Suppressor macrophage treated with lipopolysaccharide for 1 hour (primary cell): ENCODE measurements around the gene ATG5.
"Not testable (repeated sequence)": the region's sequence is repeated elsewhere in the genome, so short reads cannot be mapped to it uniquely, and the experiment has no call there.

ENCODE experiments used
- DNase-seq, 3 donors: peaks; one replicate each; pipeline ENCODE4 v3.0.0-alpha.2; 2020 to 2022

The ATG5 gene

DNA sequence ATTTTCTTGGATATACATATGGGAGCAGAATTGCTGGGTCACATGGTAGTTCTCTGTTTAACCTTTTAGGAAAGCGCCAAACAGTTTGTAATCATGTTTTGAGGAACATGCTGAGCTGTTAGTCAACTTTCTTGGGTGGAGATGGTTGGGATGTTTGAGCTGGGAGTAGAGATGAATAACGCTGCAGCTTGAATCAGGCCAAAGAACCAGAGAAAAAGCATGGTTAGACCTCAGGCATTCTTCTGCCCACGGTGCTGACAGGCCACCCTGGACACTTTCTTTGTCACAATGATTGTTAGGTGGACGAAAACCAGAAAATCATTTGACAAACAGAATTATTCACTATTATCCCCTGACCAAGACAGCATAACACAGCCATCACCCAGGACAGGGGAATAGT, 172.6 kb downstream of the ATG5 start:
- DNase-seq: peak in 2 of 3 donors; percentile 36 to 41

DNA sequence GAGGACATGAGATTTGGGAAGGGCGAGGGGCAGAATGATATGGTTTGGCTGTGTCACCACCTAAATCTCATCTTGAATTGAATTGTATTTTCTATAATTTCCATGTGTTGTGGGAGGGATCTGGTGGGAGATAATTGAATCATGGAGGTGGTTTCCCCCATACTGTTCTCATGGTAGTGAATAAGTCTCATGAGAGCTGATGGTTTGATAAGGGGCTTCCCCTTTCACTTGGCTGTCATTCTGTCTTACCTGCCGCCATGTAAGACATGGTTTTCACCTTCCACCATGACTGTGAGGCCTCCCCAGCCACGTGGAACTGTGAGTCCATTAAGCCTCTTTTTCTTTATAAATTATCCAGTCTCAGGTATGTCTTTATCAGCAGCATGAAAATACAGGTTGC, 173.1 kb downstream of the ATG5 start:
- not testable (repeated sequence) for DNase-seq

DNA sequence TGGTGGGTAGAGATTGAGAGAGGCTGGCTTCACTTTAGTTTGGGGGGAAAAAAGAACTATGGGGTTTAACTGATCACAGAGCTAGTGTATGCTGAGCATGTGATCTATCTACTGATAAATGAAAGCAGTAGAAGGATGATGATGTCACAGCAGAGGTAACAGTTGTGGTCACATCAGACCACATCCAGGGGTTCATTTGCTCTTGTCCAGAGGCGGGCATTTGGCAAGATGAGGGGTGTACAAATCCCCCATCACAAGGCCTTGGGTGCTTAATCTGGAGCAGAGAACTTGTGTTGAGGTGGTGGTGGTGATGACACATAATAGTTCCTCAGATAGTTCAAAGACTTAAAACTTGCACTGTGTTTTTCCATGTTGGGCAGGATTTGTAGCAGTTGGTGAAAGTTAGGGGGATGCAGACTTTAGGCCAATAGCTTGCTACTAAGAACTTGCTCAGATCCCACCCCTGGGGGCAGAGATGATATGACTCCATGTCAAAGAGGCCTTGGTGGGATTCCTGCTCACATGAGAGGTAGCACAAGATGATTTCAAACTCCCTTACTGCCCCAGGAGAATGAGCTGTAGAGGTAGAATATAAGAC, 176.0 kb downstream of the ATG5 start:
- no peak for DNase-seq

DNA sequence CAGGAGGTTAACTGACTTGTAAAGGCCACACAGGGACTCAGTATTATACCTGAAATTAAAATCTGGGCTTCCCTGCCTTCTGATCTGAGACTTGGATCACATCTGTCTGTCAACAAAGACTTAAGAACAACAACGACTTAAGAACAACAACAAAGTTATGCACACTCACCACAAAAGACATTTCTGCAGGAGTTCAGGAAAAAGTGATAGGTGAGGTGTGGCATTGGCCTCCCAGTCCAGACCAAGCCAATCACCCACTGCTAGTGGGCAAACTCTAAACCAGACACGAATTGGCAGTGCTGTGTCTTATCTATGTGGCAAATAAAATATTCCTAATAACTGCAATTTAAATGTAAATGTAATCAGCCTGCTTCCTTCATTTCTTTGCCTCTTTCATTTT, 178.1 kb downstream of the ATG5 start:
- no peak for DNase-seq

DNA sequence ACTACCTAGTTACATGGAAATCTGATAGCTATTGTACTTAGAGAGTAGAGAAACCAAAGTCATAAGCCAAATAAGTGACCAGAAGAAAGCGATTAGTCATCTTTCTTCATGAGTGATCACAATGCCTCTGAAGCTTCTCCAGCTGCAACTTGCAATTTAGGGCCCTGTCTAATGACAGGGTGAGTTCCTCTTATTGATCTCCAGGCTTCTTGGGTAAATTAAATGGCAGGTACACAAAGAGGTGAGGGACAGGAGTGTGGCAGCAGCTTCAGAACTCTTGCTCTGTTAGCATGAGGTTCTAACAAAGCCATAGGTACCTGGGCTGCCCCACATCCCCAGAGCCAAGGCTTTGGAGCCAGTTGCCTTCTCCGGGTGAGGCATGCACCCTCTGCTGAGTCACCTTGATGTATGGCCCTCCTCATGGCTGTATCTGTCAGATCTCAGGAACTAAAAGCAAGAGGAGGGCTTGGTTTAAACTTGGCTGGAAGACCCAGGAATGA, 178.7 kb downstream of the ATG5 start:
- peak in 1 of 3 donors; percentile 42 for DNase-seq

DNA sequence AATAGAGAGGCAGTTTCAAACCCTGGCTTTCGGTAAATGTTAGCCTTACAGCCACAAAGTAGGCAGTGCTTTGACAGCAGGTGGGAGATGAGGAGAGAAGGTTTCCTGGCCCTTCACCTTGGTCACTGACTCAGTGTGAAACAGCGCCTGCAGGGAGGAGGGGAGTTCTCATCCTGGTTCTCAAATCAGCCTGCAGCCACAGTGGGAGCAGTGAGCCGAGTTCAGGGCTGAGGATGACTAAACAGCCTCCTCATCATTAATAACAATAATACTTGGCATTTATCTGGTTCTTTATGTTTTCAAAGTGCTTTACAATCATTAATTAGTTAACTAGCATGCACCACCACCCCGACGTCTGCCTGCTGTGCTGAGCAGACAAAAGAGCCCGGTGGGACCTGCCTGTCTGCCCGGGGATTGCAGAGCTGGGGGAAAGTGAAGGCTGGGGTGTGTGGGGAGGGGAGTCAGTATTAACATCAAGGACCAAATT, 179.8 kb downstream of the ATG5 start:
- DNase-seq: no peak

DNA sequence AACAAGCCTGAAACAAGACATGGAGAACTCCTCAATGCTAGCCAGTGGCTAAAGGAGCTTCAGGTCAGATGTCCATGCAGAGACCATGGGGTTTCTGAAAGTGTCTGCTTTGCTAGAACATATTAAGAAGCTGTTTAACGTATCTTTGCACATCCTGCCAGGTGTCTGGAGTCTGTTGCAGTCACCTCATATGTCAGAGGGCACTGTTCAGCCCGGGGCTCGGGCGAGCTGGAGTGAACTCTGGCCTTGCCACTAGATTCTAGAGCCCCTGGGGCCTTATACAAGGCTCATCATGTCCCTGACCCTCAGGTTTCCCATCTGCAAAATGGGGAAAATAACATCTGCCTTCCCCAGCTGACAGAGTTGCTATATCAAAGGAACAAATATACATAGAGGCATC, 180.4 kb downstream of the ATG5 start:
- no peak for DNase-seq

DNA sequence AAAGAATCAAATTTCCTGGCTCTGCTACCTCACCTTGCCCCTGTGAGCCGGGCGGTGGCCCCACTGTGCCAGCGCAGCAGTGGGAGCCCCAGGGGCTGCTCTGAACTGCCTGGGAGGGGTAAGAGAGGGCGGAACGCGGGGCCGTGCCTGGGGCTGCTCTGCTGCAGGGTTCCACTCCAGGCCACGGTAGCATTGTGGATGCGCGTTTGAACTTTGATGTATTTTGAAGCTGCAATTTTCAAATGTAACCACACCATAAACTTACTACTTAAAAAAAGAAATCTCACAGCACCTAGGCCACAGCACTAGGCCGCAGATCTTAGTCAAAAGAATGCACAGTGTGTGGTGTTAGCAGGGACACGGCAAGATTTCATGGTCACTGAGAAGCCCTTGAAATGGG, 181.9 kb downstream of the ATG5 start:
- no peak for DNase-seq

DNA sequence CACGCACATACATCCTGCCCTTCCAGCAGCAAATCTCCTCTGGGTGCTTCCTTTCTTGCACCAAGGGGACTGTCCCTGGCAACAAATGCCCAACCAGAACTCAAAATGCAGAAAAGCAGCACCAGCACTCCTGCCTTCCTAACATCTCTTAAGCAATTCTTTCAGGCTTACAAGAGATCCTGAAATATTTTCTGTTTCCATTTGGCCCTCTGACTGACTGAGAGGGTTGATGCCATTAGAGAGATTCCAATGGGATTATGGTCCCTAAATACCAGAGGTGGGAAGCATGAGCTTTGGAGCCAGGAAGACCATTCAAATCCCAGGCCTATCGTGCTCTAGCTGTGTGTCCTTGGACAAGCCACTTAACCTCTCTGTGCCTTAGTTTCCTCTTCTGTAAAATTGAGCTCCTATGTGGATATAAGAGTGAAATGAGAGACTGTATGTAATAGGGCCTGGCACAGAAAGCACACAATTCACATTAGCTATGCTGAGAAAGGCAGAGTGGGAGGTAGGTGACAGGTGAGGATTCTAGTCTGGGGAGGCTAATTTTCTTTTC, 182.6 kb downstream of the ATG5 start:
- DNase-seq: peak; percentile 32 to 50 (median 38)

DNA sequence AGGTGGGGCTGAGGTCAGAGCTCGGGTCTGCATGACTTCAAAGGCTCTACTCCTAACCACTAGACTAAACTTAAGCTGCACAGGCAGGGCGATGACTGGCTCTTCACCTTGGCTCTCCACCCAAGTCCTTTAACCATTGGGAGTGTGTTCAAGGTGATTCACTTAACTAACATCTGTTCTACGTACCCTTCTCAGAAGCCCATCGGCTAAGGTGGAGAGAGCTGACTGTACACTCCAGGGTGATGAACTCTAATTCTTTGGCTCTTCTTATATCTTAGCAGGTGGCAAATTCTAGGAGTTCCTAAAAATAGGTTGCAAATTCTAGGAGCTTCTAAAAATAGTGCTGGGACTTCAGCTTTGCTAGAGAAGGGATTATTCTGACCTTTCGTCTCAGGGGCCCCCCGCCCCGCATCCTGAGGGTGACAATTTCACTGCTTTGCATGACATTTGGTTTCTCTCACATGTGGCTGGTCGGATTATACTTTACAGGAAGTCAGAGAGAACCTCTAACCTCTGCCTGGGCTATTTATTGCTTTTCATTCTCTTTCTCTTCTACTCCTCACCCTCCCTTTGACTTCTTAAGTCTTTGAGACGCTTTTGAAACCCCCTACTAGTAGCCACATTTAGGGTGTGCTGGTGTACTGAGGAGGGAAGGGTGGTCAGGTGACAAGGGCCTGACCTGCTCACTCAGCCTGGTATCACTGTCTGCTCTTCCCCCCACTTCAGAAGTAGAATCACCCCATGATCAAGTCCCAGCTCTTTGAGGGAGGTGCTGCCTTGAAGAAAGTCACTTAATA, 183.9 kb downstream of the ATG5 start:
- DNase-seq: no peak

DNA sequence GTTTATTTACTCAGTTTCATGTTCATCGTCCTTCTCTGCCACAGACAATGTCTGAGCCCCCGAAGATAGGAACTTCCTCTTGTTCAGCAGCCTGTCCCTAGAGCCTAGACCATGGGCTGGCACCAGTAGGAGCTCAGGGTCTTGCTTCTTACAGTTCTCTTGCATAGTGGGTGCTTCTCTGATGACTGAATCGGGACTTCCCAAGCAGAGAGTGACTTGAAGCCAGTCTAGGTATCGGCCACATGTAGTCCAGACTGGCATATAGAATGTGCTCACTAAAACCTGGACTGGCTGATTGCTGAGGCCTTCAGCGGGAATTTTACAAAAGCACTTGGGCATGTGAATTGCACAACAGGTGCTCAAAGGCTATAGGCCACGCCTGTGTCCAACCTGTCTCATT, 187.4 kb downstream of the ATG5 start:
- no peak for DNase-seq

DNA sequence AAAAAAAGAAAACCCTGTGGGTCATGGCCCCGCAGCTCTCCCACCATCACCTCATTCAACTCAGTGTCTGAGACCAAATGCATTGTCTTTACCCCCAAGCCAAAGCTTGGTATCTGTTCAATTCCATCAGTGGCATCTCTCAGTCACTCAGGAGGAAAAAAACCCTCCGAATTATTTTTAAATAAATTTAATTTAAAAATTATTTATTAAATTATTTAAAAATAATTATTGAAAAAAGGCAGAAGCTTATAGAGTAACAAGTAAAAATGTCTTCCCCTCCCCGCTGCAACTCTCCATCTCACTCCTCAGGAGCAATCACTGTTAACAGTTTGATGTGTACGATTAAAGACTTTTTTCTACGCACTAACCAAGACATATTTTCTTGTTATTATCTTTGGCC, 188.7 kb downstream of the ATG5 start:
- DNase-seq: no peak

DNA sequence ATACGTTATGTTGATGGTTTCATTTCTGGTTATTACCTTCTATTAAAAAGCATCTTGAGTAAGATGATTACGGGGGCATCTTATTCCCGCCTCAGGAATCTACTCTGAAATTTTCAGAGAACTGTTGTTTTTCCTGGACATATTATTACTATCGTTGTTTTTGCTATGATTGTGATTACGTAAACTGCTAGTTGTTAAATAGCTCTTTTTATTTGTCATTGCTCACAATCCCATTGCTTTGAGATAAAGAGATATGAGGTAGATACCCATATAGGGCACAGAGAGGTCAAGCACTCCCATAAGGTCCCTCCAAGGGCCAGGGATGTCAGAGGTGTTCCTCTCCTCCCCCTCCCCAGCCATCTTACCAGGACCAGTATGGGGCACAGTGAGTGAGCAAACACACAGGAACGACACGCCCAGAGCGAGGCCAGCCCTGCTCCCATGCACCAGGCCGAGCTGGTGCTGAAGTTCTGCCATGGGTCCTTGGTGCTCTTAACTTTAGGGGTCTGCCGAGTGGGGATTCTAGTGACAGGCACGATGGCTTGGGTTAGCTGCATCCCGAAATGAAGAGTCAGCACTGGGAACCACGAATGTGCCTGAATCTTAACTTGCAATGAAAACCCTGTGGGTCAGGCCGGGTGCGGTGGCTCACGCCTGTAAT, 189.5 kb downstream of the ATG5 start:
- DNase-seq: no peak

DNA sequence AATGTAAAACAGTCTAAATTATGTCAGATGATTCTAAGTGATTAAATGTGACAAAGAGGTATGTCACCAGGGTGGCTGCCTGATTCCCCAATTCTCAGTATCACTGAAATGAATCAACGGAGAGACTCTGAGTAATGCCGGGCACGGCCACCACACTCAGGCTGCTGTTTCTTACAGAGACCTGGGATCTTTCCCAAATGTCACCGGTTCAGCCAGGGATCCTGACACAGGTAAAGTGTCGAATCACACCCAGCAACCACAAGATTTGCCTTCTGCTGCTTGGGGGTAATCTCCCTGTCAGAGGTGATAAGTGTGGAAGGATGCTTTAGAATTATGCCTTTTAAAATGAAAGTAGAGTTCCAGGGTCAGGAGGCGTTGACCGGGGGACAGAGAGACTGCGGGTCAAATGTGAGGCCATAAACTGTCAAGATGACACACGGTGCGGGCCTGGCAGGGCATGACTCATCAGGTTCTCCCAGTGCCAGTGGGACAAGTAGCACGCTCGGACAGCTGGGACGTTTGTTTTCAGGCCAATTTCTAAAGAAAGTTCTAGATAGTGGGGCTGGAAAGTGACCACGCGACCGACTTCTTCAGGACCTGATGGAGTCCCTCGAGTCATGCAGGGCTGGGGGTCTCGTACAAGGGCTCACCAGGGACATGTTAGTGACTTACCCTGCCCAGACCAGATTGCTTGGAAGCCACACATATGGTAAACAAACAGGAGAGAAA, 190.5 kb downstream of the ATG5 start:
- peak; percentile 71 to 79 (median 76) for DNase-seq
